Central memory CD8-positive, alpha-beta T cell (primary cell): Measurements from ENCODE around the gene CD164.
"Not testable (repeated sequence)": the region's sequence is repeated elsewhere in the genome, so short reads cannot be mapped to it uniquely, and the experiment has no call there.

Source experiments
- ATAC-seq: fragments of 150-1000 bp; cut with Tn5 transposase; replicated peaks from 2 replicates; pipeline ENCODE4 v1.10.0; 2022; ENCODE audit warnings: mild to moderate bottlenecking, moderate FRiP score, moderate number of reproducible peaks; ENCODE audit not compliant: poor library complexity, severe bottlenecking; ENCODE audit errors: extremely low read depth
- DNase-seq, 2 donors: peaks; one replicate each; pipeline ENCODE4 v3.0.0; 2021; ENCODE audit warnings: low spot score in 2 of 2
- H3K27ac Mint-ChIP-seq: one replicate; pipeline ENCODE4 v1.8.0; 2022; ENCODE audit warnings: low read depth, mild to moderate bottlenecking, moderate library complexity, mixed read lengths
- H3K27me3 Mint-ChIP-seq: one replicate; pipeline ENCODE4 v1.8.0; 2022; ENCODE audit warnings: mixed read lengths
- H3K36me3 Mint-ChIP-seq: one replicate; pipeline ENCODE4 v1.8.0; 2022; ENCODE audit warnings: mild to moderate bottlenecking, moderate library complexity, mixed read lengths; ENCODE audit not compliant: insufficient read depth
- H3K4me1 Mint-ChIP-seq: one replicate; pipeline ENCODE4 v1.8.0; 2022; ENCODE audit warnings: mixed read lengths
- H3K4me3 Mint-ChIP-seq: one replicate; pipeline ENCODE4 v1.8.0; 2022; ENCODE audit warnings: mild to moderate bottlenecking, moderate library complexity, mixed read lengths
- H3K9me3 Mint-ChIP-seq: one replicate; pipeline ENCODE4 v1.8.0; 2022; ENCODE audit warnings: mixed read lengths

Gene CD164

GRCh38 chr6:109370792-109371191, 11.5 kb downstream of the CD164 start:
- H3K4me1 Mint-ChIP-seq = peaks cover 40% of the 10 kb centered on the region

GRCh38 chr6:109370336-109370735, 11.9 kb downstream of the CD164 start:
- H3K4me3 Mint-ChIP-seq = no peak overlapping the region
- H3K36me3 Mint-ChIP-seq = peaks cover 76% of the 10 kb centered on the region
- no peak for ATAC-seq
- H3K9me3 Mint-ChIP-seq = no peaks in the 10 kb centered on the region
- H3K27ac Mint-ChIP-seq = peak overlapping the region; percentile 68
- peaks cover 40% of the 10 kb centered on the region for H3K4me1 Mint-ChIP-seq
- no peak for DNase-seq
- H3K27me3 Mint-ChIP-seq = no peaks in the 10 kb centered on the region

More at GRCh38 chr6:109370792-109371191, 11.5 kb downstream of the CD164 start:
- H3K27ac Mint-ChIP-seq = no peak overlapping the region
- H3K4me3 Mint-ChIP-seq = no peak overlapping the region
- H3K9me3 Mint-ChIP-seq = no peaks in the 10 kb centered on the region
- ATAC-seq = no peak
- no peak for DNase-seq
- H3K36me3 Mint-ChIP-seq = peaks cover 81% of the 10 kb centered on the region
- no peaks in the 10 kb centered on the region for H3K27me3 Mint-ChIP-seq

GRCh38 chr6:109369728-109370127, 12.5 kb downstream of the CD164 start:
- ATAC-seq (no peak), DNase-seq (no peak)
- H3K9me3 Mint-ChIP-seq = no peaks in the 10 kb centered on the region
- no peaks in the 10 kb centered on the region for H3K27me3 Mint-ChIP-seq
- H3K4me1 Mint-ChIP-seq = peaks cover 37% of the 10 kb centered on the region
- peaks cover 75% of the 10 kb centered on the region for H3K36me3 Mint-ChIP-seq
- peak overlapping the region; percentile 68 for H3K27ac Mint-ChIP-seq
- H3K4me3 Mint-ChIP-seq = no peak overlapping the region

- not testable (repeated sequence) for H3K4me3 Mint-ChIP-seq, H3K27me3 Mint-ChIP-seq, DNase-seq, H3K27ac Mint-ChIP-seq, ATAC-seq, H3K9me3 Mint-ChIP-seq
- Mint-ChIP-seq H3K4me1 (peaks cover 30% of the 10 kb centered on the region), H3K36me3 (peaks cover 61% of the 10 kb centered on the region)
Measured at GRCh38 chr6:109364382-109365078, 17.7 kb downstream of the CD164 start.

- Mint-ChIP-seq H3K36me3 (peaks cover 57% of the 10 kb centered on the region), H3K27me3 (no peaks in the 10 kb centered on the region), H3K9me3 (no peaks in the 10 kb centered on the region), H3K27ac (peak overlapping the region; percentile 38), H3K4me3 (no peak overlapping the region), H3K4me1 (peaks cover 32% of the 10 kb centered on the region)
- DNase-seq = no peak
- peak; percentile 24 for ATAC-seq
Measured at GRCh38 chr6:109363753-109364152, 18.5 kb downstream of the CD164 start.

GRCh38 chr6:109362102-109362884, 20.0 kb downstream of the CD164 start:
- Mint-ChIP-seq H3K27me3 (no peaks in the 10 kb centered on the region), H3K4me1 (peaks cover 31% of the 10 kb centered on the region), H3K4me3 (no peak overlapping the region), H3K36me3 (peaks cover 50% of the 10 kb centered on the region), H3K9me3 (no peaks in the 10 kb centered on the region), H3K27ac (no peak overlapping the region)
- DNase-seq (no peak), ATAC-seq (no peak)

GRCh38 chr6:109360791-109361190, 21.5 kb downstream of the CD164 start:
- ATAC-seq (no peak), DNase-seq (no peak)
- Mint-ChIP-seq H3K27me3 (no peaks in the 10 kb centered on the region), H3K4me3 (no peak overlapping the region), H3K36me3 (peaks cover 39% of the 10 kb centered on the region), H3K9me3 (no peaks in the 10 kb centered on the region), H3K4me1 (peaks cover 25% of the 10 kb centered on the region), H3K27ac (no peak overlapping the region)

- Mint-ChIP-seq H3K27ac (no peak overlapping the region), H3K4me1 (peaks cover 25% of the 10 kb centered on the region), H3K27me3 (no peaks in the 10 kb centered on the region), H3K9me3 (no peaks in the 10 kb centered on the region), H3K36me3 (peaks cover 41% of the 10 kb centered on the region), H3K4me3 (no peak overlapping the region)
- ATAC-seq (no peak), DNase-seq (no peak)
Measured at GRCh38 chr6:109360281-109360680, 22.0 kb downstream of the CD164 start.

GRCh38 chr6:109359248-109359647, 23.0 kb downstream of the CD164 start:
- Mint-ChIP-seq H3K27me3 (no peaks in the 10 kb centered on the region), H3K9me3 (no peaks in the 10 kb centered on the region), H3K4me3 (no peak overlapping the region), H3K4me1 (peaks cover 25% of the 10 kb centered on the region), H3K27ac (no peak overlapping the region), H3K36me3 (peaks cover 32% of the 10 kb centered on the region)
- ATAC-seq (no peak), DNase-seq (no peak)

GRCh38 chr6:109358204-109358603, 24.1 kb downstream of the CD164 start:
- no peak overlapping the region for H3K27ac Mint-ChIP-seq
- DNase-seq (no peak), ATAC-seq (no peak)
- H3K36me3 Mint-ChIP-seq = peaks cover 23% of the 10 kb centered on the region
- H3K4me1 Mint-ChIP-seq = peaks cover 17% of the 10 kb centered on the region
- no peaks in the 10 kb centered on the region for H3K9me3 Mint-ChIP-seq
- no peaks in the 10 kb centered on the region for H3K27me3 Mint-ChIP-seq
- H3K4me3 Mint-ChIP-seq = no peak overlapping the region

GRCh38 chr6:109356237-109356636, 26.0 kb downstream of the CD164 start:
- no peaks in the 10 kb centered on the region for H3K27me3 Mint-ChIP-seq
- H3K9me3 Mint-ChIP-seq = no peaks in the 10 kb centered on the region
- ATAC-seq (no peak), DNase-seq (no peak)
- H3K36me3 Mint-ChIP-seq = peaks cover 15% of the 10 kb centered on the region
- peaks cover 23% of the 10 kb centered on the region for H3K4me1 Mint-ChIP-seq
- H3K4me3 Mint-ChIP-seq = no peak overlapping the region
- H3K27ac Mint-ChIP-seq = no peak overlapping the region

GRCh38 chr6:109351231-109352130, 30.8 kb downstream of the CD164 start:
- Mint-ChIP-seq H3K27ac (no peak overlapping the region), H3K36me3 (peaks cover 7% of the 10 kb centered on the region), H3K4me1 (peaks cover 12% of the 10 kb centered on the region), H3K9me3 (no peaks in the 10 kb centered on the region), H3K27me3 (no peaks in the 10 kb centered on the region), H3K4me3 (no peak overlapping the region)
- ATAC-seq (no peak), DNase-seq (no peak)
